ENCODE measurements around the gene ZNF423.

ZNF423 gene

DNA sequence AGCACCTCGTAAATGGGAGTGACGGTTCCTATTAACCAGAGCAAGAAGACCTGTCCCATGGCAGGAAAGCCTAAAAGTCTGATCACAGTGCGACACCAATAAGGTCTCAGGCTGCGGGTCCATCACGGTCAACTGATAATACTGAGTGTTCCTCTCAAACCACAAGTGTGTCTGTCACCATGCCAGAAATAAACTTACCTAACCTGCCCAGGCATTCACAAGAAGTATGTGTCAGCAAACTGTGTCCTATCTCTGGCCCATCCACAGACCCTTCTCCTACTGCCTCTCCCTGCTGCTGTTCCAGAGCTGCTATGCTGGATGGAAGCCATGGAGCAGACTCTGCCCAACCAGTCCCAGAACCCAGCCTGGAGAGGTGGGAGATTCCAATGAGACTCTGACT lies 73.5 kb downstream of the ZNF423 start:
- DNase-seq (ENCODE audit: low read depth) = no peak

DNA sequence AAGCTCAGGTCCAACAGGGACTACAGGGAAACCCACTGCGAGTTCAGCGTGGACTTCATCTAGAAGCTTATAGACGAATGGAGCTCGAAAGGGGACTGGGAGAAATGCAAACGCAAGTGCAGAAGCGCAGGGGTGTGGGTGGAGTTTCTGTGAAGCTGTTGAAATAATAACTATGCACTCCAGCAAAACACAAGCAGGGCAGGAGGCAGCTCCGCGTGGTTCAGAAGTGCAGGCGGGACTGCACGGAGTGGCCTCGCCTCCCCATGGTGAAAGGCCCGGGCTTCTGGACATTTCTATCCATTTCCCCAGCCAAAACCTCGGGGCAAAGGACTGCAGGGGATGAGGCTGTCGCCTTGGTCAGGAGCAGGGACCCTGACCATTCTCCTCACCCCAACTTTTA lies 74.5 kb downstream of the ZNF423 start:
- DNase-seq (ENCODE audit: low read depth) = no peak

DNA sequence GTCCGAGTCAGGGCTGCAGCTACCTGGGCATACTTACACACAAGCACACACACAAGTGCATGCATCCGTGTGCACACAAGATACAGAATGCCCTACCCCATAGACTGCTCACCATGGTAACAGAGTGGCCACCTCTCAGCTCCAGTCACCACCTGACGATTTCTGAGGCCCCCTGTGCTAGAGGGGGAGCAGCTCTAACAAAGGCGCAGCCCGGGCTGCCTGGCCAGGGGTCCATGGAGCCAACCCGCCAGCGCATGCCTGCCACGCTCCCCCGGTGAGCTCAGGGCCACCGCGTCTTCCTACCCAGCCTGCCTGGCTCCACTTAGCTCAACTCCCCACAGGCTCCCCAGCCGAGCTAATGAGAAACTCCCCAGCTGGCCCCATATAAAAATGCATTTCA lies 75.5 kb downstream of the ZNF423 start:
- no peak for DNase-seq (ENCODE audit: low read depth)

DNA sequence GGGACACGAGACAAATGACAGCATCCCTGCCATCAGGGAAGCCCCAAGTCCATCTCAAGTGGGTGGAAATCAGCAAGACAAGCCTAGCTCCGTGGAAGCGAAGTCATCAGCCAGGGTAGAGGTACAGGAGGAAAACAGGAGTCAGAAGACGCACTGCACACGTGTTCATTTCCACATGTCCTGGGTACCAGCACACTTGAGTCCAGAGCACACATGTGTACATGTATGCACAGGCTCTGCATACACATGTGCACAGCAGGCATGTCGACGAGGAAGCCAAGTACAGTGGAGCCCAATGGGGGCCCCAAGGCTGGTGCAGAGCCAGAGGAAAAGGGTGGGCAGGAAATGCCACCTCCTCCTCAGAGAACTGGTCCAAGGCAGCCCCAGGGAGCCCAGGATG lies 75.9 kb downstream of the ZNF423 start:
- no peak for DNase-seq (ENCODE audit: low read depth)

DNA sequence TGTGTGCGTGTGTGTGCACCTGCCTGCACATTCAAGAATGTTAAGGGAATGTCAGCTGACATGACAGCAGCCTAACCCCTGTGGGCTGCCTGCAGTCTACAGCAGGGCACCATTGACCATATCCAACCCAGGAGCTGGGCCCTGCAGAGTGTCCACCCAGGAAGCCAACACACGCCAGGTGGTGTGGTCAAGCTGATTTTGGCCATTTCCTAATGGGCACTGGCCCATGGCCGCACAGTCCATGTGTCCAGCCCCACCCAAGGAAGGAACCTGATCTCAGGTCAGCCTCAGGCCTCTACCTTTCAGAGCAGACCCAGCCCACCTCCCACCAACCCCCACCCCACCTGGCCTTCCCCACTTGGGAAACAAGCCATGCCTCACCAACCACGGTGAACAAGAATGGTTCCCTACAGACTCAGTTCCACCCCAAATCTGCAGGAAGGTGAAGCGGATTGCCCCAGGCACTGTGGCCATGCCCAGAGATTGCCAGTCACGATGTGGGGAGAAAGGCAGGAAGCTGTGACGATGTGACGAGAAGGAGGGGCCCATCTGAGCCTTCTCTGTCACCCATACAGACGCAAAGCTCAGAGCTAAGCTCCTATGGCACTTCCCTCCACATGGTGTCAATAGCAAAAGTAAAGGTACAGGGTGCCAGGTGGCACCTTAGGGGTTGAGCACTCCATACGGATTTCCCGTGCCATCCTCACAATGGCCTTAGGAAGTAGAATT lies 77.5 kb downstream of the ZNF423 start:
- no peak for DNase-seq (ENCODE audit: low read depth)

DNA sequence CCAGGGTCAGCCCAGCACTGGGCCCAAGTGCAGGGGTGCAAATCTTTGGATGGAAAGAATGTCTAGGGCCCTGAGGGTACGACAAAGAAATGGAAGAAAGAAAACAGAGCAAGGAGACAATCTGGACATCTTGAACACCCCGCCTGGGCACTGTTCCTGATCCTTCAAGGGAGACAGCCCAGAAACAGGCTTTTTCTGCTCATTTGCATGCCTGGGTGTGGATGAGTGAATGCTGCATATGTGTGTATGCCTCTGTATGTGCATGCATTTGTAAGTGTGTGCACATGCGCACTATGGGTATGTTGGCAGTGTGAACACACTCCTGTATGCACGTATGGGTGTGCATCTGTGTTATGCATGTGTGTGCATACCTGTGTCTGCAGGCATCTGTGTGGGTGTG lies 79.2 kb downstream of the ZNF423 start:
- no peak for DNase-seq (ENCODE audit: low read depth)

DNA sequence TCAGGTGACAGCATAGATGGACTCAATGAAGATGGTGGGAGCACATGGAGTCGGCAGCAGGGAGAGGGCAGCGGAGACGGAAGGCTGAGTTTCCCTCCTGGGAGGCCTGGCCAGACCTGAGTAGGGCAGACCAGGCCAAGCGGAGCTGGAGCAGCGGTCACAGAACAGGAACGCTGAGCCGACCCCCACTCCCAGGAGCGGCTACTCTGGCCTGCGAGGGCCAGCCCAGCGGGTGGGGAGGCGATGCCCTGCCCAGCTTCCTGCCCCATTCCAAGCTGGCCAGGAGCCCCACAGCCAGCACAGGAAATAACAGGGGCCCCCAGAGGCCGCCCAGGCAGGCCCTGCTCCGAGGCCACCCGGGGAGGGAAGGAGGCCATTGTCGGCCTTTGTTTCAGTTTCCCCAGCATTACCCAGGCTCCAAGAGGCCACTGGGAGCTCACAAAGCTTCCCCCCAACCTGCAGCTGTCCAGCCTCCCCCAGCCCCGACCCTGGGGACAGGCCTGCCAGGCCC lies 79.8 kb downstream of the ZNF423 start:
- no peak for DNase-seq (ENCODE audit: low read depth)

DNA sequence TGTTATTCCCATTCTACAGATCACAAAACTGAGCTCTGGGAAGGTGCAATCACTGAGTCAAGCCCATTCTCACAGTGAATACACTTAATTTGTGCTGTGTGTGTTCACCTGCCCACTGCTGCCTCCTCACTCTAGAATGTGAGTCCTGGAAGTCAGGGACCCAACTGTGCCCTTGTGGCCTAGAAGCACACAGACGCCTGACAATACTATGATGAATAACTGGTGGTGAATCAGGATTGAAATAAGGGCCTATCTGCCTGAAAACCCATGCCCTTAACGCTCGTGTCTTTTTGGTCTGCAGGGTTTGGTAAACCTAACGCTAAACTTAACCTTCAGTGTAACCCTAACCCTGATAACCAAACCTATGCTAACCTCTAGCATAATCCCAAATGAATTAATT lies 80.3 kb downstream of the ZNF423 start:
- DNase-seq (ENCODE audit: low read depth) = no peak

DNA sequence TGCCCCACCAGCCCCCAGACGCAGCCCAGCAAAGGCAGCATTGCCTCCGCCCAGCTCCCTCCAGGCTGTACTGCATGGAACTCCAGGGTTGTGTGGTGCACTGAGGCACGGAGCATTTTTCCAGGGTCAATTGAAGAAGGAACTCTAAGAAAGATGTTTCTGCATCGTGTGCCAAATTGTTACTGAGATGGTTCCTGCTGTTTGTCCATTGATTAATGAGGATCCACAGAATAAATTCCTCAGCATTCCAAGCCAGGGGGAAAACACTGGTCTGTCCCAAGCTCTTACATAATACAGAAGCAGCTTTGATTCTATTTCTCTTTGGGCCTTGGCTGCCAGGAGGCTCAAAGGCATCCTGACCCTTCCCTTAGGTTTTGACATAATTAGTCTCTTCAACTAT lies 80.9 kb downstream of the ZNF423 start:
- DNase-seq (ENCODE audit: low read depth) = no peak

DNA sequence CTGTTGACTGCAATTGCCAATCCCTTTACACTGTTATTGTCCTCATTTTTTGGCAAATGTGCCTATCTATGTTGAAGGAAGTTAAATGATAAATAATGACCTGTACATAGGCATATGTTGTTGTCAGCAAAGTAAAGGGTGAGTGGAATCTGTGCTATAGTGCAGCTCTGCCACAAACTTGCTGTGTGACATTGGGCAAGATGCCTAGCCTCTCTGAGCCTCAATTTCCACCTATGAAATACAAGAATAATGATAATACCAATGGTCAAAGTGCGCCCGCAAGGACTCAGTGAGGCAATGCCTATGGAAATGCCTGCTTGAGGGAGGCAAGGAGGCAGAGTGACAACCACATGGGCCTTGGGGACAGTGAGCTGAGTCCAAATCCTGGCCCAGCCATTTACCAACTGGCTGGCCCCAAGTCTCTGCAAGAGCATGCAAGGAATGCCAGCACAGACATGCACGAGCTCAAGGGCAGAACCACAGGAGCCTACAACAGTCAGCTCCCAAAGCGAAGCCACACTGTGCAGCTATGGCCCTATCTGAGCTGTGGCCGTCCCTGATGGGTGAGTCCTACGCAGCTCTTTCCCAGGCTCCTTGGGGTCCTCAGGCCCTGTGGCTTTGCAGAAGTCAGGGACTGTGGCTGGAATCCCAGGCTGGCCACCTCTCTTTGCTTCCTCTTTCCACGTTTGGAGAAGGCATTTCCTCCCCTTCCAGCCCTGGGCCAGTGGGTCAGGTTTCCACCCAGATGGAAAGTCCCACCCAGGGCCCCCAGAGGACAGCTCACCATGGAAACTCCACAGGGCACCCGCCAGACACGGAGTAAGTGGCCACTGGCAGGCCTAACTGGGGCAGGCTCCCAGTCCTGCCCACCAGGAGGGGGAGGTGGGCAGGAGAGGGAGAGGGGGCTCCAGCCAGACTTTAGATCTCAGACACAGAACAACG lies 82.1 kb downstream of the ZNF423 start:
- DNase-seq (ENCODE audit: low read depth) = no peak

DNA sequence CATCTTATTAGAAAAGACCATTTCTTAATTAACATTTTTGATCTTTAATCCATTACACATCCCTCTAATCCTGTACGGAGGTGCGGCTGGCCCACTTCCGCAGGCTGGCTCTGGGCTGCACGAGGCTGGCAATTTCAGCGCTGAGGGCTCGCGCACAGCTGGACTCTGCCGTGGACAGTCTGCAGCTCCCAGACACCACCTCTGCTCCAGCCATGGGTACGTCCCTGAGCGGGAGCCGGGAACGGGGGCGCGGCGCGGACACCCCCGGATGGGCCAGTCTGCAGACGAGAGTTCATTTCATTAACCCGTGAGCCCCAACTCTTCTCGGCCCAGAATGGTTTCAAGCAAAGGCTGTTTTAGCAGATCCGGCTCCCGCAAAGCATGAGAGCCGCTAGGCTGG lies 87.9 kb downstream of the ZNF423 start:
- DNase-seq (ENCODE audit: low read depth) = no peak

DNA sequence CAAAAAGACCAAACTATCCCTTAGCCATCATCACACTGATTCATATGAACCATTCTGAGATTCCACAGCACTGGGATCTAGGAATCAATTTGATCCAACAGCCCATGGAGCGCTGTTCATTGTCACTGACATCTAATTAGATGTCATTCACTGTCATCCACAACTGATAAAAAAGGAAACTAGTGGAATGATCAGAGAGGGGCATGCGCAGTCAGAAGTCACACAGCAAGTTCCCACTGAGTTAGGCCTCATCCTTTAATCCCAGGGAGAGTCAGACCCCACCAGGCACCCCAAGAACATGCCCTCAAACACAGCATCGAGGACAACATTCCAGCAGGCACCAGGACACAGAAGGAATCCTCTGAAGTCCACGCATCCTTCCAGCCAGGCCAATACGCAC lies 88.5 kb downstream of the ZNF423 start:
- DNase-seq (ENCODE audit: low read depth) = no peak

DNA sequence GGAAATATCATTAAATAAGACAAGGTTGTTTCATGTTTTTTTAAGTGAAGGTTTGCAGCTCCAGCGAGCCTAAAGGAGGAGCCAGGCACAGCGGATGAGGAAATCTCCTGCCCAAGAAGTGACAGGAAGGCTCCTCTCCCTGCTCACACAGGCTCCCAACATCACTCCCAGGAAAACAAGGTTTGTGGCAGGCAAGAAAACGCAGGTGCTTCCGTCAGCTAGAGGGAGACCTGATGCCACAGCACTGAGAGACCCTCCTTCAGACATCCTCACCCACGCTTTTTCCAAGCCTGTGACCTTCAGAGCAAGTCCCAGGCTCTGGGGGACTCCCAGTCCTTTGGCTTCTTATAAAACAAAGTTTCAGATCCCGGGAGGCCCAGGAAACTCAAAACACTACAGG lies 89.7 kb downstream of the ZNF423 start:
- no peak for DNase-seq (ENCODE audit: low read depth)

DNA sequence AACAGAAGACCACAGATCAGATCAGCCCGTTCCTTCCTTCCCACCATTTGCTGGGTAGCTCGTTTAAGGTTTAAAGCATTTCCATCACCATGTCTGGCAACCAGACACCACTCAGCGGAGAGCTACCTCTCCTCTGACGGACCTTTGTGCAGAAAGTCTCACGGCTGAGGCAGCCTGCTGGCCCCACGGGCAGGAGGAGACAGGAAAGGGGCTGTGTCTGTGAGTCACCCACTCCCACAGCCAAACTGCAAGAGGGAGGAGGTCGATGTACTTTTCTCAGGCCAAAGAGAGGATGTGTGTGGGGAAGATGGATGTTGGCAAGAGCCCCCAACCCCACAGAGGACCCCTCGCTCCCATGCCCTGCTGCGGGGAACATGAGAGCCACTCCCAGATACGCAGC lies 92.1 kb downstream of the ZNF423 start:
- no peak for DNase-seq (ENCODE audit: low read depth)

DNA sequence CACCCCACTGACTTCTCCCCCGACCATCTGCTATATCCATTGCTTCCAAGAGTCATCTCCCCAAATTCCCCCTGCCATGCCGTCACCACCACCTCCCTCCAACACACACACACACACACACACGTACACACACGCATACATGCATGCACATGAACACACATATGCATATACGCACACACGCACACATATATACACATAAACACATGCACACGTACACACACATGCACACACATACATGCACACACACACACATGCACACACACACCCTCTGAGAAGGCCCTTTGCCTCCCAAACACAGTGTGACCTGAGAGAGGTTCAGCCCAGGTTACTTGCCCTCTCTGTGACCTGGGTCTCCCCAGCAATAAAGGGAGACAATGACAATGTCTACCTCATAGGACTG lies 95.1 kb downstream of the ZNF423 start:
- DNase-seq (ENCODE audit: low read depth) = no peak

DNA sequence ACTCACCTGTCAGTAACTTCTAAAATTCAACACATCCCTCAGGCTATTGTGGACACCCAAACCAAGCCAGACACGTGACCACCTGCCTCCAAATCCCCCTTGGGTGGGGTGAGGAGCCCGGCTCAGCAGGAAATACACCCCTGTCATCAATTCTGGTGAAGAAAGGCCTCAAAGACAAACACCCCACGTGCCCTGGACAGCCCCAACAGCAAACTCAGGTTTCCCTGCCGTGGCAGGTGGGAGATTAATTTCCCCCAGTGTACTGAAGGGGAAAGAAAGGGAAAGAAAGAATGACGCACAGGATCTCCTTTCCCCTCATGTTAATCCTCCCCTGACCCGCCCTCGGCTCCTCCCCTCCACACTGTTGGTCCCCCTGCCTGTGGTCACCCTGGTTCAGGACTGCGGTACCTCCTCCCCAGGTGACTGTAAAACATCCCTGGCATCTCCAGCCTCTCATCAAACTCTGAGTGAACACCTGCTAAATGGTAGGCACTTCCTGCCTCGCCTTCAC lies 98.3 kb downstream of the ZNF423 start:
- DNase-seq (ENCODE audit: low read depth) = no peak

DNA sequence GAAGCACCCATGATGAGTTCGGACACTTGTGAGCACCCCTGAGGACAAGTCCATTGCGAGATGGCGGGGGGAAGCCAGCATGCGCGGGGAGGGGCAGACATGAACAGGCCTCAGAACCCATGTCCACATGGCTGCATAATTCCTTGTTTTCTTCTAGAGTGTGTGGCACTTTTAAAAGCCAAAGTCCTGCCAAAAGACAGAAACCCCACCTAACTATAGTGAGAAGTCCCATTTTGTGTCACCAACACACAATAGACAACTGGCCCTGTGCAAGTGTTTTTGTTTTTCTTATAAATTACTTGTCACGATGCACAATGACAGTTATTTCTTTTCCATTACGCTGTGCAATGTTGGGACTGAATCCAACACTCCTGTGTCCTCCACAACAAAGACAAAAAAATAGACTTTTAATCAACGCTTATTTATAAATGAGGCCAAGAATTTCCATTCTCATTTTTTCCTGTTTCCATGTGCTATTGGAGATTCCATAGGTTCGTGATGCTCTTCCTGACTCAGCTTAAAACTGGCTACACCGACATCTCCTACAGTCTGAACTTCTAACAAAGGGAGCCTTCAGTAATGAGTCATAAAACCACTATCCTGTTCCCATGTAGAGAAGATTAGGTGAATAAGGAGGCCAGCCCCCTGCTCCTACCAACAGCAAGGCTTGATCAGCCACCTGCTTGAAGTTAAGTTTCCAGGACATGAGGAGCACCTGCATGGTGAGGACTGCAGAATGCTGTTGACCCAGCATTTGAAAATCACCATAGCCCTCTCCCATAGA lies 98.9 kb downstream of the ZNF423 start:
- DNase-seq (ENCODE audit: low read depth) = peak; percentile 50

DNA sequence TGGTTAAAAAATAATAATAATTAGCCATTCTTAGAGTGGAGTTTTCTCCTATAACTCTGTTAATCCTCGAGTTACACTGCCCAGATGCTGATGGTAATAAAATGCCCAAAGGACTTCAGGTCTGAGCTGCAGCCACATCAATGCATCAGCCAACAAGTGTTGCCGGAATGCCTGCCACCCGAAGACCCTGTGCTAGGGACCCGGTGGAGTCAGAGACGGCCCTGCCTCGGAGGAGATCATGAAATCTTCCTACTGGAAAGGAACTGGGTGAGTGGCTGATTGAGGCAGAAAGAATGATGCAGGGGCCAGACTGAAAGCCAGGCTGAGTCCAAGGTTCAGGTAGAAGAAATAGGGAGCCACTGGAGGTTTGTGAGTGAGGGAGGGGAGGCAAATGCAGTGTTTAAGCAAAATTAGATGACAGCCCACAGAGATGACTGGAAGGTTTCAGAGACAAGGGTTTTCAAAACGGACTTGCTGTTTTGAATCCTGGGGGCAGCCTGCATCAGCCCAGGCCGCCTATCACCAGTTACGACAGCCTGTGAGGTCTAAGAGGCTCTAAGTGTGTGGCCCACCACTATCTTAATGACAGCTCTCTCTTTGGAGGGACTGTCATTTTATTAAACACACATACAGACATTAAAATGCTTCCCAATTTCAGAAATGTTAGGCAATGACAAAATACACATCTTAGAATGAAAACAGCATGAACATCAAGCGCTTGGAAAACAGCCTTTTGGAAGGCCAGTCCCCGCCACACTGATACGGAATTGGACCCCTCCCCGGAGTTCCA lies 100.0 kb downstream of the ZNF423 start:
- DNase-seq (ENCODE audit: low read depth) = no peak

DNA sequence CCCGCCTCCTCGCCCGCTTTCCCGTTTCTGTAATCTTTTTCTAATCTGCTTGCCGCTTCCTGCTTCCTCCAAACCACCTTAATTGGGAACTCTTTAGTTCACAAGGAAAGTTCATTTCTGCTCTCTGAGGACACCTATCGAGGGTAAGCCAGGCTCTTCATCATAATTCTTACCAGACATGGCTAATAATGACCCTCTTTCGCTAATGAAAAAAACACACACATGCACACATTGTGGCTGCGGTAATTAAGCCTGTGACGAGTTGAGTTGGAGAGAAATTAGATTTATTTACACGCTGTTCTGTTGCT lies 100.6 kb downstream of the ZNF423 start:
- peak; percentile 48 for DNase-seq (ENCODE audit: low read depth)

DNA sequence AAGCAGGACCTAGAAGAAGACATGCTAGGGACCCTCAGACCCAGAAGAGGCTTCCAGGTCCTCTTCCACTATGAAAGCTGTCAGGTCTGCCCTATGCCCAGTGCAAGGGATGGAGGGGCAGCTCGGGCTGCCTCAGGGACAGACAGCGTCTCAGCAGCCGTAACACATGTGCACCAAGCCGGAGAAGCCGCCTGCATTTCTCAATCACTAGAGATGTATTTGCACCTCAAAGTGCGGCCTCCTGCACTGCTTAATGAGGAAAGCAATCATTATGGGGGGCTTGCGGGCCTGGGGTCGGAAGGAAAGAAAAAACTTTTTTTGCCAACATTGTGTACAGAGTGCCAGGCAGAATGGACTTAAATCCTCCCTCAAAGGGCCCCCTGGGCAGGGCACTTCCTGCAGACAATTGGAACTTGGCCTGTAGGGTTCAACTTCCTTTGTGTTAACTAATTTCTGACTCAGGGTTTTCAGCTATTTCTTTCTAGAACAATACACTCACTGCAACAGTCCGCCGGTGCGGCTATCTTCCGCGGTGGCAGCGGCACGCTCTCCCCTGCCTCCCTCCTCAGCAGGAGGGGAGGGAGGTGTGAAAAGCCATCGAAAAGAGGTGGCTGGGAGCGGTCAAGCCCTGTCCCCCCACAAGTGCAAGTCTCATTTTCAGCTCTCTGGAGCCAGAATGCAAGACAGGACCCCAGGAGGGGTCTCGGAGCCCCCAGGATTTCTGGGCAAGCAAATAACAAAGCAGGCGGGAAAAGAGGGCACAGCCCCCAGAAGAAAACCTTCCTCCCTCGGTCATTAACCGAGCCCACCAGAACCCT lies 101.2 kb downstream of the ZNF423 start:
- peak; percentile 20 for DNase-seq (ENCODE audit: low read depth)
